HG03442 (cell line): Measurements from ENCODE around the gene HMCN1.
"Not testable (repeated sequence)": the region's sequence is repeated elsewhere in the genome, so short reads cannot be mapped to it uniquely, and the experiment has no call there.

Experiments
- ATAC-seq: cut with Tn5 transposase; IDR thresholded peaks from one replicate; pipeline ENCODE4 v1.9.1; 2021; ENCODE audit warnings: mild to moderate bottlenecking, moderate library complexity; ENCODE audit not compliant: unreplicated experiment

HMCN1 gene

DNA sequence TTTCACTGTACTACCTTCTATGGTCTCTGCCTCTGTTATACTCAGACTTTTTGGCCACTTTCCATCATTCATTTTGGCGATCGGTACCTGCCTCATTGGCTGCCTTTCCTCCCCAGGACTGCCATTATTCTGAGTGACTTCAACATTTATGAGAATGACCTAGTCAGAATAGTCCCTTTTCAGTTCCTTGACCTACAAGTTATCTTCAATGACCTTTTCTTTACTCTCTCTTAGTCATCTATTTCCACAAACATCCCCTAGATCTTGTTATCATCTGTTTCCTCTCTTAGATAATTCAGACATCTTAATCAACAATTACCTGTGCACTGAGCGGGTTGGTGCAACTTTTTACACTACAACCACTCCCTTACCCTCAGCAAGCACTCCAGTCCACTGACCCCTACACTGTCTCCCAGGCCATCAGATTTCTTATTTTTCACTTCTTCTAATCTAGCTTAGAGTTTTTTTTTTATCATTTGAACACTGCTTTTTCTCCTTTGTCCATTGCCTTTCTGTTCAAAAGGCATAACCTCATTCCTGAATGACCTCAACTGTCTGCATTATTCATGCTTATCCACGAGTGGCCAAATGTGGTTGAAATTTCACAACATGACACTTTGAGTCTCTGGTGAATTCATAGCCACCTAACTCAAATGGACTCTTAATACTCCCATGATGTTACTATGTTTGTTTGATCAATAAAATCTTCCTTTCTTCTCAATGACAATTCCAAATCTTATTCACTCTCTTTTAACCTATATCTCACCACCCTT, 112.7 kb downstream of the HMCN1 start:
- ATAC-seq, result no peak

DNA sequence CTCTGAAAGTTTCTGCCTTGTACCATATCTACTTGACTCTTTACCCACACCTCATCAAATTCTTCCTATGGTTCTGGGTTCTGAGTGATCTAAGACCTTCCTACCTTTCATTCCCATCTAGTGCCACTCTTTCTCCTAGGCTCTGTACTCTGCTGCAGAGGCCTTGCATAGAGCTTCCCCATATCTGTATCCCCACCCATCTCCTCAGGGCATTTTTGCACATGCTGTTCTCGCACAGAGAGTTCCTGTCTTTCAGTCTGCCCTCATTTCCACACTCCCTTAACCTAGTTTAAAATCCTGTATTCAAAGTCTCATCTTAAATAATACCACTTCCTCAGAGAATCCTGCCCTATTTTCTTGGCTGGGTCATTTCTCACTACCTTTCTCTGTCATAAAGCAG, 114.8 kb downstream of the HMCN1 start:
- ATAC-seq, result no peak

DNA sequence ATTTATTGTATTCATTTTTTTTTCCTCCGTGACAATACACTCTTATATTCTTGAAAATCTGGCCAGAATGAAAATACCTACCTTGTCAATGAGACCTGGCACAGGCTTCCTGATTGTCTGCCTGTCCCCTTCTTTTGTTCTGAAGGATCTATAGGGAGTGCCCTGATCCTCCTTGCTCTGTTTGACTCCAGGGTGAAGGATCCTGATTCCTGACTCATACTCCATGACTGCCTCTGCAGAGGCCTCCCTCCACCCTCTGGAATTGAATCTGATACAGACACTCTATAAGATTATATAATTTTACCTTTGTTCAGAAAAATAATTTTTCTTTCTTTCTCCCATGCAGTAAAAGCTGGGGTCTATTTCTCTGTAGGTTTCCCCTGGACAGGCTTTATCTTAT, 116.2 kb downstream of the HMCN1 start:
- no peak for ATAC-seq

DNA sequence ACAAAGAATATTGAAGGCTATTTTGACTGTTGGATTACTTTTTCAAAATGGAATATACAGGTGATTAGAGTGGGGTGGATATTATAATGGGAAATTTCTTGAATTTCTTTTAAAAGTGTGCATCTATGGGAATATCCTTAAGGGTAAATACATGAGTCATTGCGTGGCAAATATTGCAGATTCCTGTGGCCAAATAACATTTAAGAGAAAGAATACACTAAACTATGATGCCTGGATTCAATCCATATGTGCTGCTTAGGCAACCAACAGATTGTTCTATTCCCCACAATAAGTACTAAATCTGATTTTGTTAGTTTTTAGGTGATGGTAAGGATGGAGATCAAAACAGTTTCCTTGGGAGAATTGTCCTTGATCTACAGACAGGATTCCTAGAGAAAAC, 119.5 kb downstream of the HMCN1 start:
- no peak for ATAC-seq

DNA sequence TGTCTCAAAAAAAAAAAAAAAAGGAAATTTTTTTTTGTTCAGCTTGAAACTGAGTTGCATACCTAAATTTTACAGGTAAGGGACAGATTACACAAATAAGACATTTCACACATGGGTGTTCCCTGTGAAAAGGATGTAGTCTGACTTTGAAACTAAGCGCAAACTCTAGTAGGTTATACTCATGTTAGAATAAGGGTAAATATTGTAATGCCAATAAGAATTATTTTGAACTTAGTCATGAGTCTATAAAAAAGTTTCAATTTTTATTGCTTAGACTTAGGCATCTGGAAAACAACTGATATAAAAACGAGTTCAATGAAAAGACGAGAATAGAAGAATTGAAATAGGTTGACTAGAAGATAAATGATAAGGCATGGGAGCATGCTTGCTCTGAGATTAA, 122.3 kb downstream of the HMCN1 start:
- ATAC-seq, result no peak

DNA sequence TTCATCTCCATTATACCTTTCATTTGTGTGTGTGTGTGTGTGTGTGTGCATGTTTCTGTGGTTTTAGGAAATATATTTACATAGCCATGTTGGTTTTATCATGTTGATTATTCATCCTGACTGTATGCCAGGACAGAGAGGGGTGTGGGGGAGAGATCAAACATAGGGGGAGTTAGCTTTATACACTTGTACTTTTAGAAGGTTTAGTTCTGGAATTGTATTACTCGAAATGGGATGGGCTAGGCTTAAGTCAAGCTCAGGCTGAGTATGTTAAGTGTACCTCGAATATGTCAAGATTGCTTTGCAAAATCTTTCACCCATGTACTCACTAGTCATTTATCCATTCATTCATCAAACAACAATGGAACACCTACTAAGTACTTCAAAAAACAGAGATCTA, 123.3 kb downstream of the HMCN1 start:
- ATAC-seq, result no peak

GRCh38 chr1:185860311-185860710, 126.1 kb downstream of the HMCN1 start:
- no peak for ATAC-seq

- ATAC-seq, result no peak
Measured at GRCh38 chr1:185860859-185861258, 126.7 kb downstream of the HMCN1 start.

GRCh38 chr1:185861630-185862029, 127.4 kb downstream of the HMCN1 start:
- ATAC-seq, result no peak

GRCh38 chr1:185862235-185862634, 128.0 kb downstream of the HMCN1 start:
- no peak for ATAC-seq

GRCh38 chr1:185864331-185864730, 130.1 kb downstream of the HMCN1 start:
- no peak for ATAC-seq

DNA sequence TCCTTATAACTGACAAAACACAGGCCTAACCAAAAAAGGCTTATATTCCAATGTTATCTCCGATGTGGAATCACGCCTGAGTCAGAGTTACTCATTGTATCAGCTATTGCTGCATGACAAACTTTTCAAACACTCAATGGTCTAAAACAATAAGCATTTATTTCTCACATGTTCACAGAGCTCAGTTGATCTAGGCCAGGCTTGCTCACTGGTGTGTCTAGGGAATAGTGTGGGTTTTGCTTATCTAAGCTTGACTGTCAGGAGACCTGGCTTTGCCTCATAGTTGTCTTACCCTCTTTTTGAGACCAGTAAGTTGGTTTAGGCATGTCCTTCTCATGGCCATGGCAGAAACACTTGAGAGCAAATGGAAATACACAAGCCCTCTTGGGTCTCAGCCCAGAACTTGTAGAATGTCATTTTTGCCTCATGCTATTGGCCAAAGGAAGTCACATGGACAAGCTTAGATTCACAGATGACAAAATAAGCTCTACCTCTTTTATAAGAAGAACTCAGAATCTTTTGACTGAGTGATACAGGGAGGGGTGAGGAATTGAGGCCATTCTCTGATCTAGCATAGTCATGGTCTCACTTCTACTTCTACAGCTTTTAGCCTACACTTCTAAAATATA, 130.8 kb downstream of the HMCN1 start:
- ATAC-seq, result no peak

DNA sequence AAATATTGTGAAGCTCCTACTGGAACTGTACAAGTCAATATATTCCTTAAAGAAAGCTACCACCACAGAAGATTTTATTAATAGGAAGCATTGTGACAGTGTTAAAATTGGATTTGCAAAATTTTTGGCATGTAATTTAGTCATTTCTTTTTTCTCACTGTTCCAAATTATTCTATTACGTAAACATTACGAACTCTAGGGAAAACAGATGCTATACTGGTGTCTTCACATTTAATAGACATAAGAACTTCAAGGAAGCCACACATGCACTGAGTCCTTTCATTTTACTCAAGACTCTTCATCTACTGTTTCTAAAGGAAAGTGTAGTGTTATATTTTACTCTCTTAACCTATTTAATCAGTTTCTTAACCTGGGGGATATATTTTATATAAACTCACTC, 135.4 kb downstream of the HMCN1 start:
- no peak for ATAC-seq

DNA sequence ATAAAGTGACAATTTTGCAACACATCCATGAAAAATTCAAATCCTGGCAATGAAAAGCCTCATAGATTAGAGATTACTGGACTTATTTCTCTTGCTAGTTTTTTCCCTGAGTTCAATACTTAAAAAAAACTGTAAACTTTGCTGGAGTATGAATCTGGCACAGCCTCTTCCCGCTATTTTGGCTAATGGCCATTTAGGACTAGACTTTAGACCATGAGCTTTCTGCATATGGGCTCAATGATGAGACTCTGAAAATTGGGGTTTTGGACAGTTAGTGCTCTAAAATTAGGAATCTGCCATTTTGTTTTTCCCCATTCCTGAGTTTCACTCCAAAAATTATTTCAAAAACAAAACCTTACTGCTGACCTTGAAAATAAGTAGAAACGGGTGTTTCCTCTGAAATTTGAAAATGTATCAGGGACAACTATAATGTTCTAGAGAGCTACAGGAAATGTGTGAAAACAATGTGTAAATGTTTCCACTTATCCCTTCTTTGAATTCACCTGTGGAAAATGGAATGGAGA, 137.5 kb downstream of the HMCN1 start:
- no peak for ATAC-seq

- no peak for ATAC-seq
Measured at GRCh38 chr1:185874246-185874645, 140.1 kb downstream of the HMCN1 start.

DNA sequence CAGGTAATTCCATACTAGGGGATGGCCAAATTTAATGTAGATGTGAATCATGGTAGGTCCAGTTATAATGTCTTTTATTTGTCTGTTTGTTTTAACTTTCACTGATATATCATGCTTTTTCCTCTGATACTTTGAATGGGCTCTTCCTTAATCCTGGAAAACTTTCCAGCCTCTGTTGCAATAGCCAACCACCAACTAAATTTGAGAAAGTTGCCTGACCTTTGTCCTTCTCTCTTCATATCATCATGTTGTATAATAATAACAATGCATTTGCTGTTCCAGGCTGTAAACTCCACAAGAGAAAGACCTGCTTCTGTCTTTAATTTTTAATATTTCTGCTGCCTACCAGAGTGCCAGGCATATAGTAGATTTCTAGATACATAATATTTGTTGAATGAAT, 146.1 kb downstream of the HMCN1 start:
- no peak for ATAC-seq

DNA sequence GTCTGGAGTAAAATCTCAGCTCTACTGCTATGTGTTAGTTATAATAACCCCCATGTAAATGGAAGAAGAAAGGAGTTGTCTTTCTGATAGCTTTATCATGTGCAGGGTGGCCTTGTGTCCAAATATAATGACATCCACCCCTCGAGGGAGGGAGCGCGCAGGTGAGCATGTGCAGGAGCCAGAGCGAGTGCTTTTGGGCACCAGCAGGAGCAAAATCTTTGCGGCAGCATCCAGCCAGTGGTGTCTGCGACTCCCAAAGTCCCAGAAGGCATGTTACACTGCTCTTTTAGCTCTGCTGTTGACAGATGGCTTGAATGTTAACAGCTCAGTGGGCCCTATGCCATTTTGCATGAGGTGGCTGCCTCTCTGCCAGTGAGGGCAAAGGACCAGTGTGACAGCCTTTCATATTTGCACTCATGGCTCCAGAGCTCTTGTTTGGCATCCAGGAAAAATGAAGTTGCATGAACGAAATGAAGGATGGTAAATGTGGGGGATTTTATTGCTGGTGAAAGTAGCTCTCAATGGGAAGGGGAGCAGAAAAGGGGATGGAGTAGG, 146.7 kb downstream of the HMCN1 start:
- ATAC-seq, result no peak

DNA sequence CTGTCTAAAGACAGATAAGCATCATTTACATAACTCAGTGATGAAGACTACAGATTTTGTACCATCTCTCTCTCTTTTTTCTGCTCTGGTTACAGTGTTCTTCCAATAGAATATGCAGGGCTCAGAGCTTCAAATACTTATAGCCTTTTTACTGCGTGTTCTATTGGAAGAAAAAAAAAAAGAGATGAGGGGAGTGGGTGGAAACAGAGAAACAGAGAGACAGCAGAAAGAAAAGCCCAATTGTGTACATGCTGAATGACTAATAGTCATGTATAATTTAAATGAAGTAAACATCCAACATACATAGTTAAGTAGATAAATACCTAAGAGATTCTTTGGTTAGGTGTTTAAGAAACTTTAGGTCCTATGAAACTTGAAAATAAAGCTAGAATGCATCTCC, 151.9 kb downstream of the HMCN1 start:
- no peak for ATAC-seq

GRCh38 chr1:185886671-185887070, 152.5 kb downstream of the HMCN1 start:
- no peak for ATAC-seq

- ATAC-seq, result not testable (repeated sequence)
Measured at GRCh38 chr1:185892831-185893403, 158.7 kb downstream of the HMCN1 start.

DNA sequence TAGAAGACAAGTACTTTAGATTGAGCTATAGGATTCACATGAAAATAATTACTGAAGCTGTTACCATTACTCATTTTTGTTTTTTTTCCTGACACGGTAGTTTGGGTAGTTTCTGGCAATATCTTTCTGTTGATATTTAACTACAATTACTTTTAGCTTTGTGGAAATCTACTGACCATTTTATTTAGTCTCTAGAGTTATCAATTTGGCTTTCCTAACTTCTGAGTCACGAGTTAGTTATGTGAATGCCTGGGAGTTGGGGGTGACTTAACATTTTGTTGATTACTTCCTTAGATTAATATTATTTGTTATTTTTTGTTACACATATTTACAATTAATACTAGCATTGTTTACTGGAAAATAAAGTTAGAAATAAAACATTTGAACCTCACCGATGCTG, 160.6 kb downstream of the HMCN1 start:
- no peak for ATAC-seq
